ENCODE results near the gene NOL8. TPM values are rescaled to one million over a fixed set of nuclear protein-coding genes. Genes with fewer than 3 reads are reported as not detected.

Gene NOL8
- total and polyA plus RNA-seq, 10 donors = 29.9 to 70.6 (median 39.9) TPM

DNA sequence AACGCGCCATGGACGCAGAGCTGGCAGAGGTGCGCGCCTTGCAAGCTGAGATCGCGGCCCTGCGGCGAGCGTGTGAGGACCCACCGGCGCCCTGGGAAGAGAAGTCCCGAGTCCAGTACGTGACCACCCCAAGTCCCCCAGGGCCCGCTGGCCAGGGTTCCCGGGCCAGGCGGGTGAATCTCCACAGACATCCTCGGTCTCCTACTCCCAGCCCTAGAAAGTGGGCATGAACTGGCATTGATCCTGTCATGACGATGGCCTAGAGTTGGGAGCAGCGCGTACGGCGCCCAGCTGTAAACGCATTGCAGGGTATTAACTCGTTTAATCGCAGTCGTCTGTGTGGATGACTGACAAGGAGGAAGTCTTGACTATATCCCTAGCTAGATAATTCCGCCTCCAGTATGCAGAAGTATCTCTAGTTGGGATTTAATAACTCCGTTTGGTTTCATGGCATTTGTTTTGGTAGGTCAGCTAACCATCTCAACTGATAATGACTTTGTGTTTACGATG is 896 bp upstream of the NOL8 start:
- Histone ChIP-seq H3K9me3 (no peaks in the 10 kb centered on the region), H3K36me3 (peaks cover 0 to 24% (median 22%) of the 10 kb centered on the region in 6 donors), H3K27me3 (replicated peaks in 1 of 7) (no peaks in the 10 kb centered on the region), H3K4me3 (peak overlapping the region; percentile 66 to 98 (median 87)), H3K27ac (peak overlapping the region; percentile 90 to 98 (median 97)), H3K4me1 (peaks cover 14 to 60% (median 29%) of the 10 kb centered on the region in 6 donors)
- no peak for DNase-seq
- no peak for TF ChIP-seq CTCF (IDR thresholded peaks at IDR 0.05 in 8 of 11, conservative IDR thresholded peaks at IDR 0.05 in 3 of 11)
- TF ChIP-seq POLR2A (IDR thresholded peaks at IDR 0.05) = no peak
- TF ChIP-seq POLR2AphosphoS5 (IDR thresholded peaks at IDR 0.05) = no peak
- intact Hi-C loops (cut with DNase I; ENCODE audit: low total_unique reads) = loop anchor here (5.0 kb wide), 1 partner anchor 34 kb away; the partner anchor contains the start of gene IARS1
- WGBS, 5 donors = 1 to 3% (median 2%) methylated on average over 18 to 30 of the region's 30 CpGs

GRCh38 chr9:92324889-92325268 is 271 bp downstream of the NOL8 start:
- H3K4me1 ChIP-seq = peaks cover 14 to 60% (median 29%) of the 10 kb centered on the region in 6 donors
- no peaks in the 10 kb centered on the region for H3K9me3 ChIP-seq
- peak; percentile 89 for DNase-seq
- intact Hi-C loops (cut with DNase I; ENCODE audit: low total_unique reads) = loop anchor here (5.0 kb wide), 1 partner anchor 33 kb away; the partner anchor contains the start of gene IARS1
- H3K27ac ChIP-seq = peak overlapping the region; percentile 90 to 98 (median 97)
- H3K36me3 ChIP-seq = peaks cover 4 to 36% (median 33%) of the 10 kb centered on the region in 6 donors
- H3K27me3 ChIP-seq (replicated peaks in 1 of 7) = no peaks in the 10 kb centered on the region
- peak overlapping the region; percentile 66 to 98 (median 87) for H3K4me3 ChIP-seq
- no peak for TF ChIP-seq CTCF (IDR thresholded peaks at IDR 0.05 in 8 of 11, conservative IDR thresholded peaks at IDR 0.05 in 3 of 11)
- no peak for TF ChIP-seq POLR2AphosphoS5 (IDR thresholded peaks at IDR 0.05)
- no peak for TF ChIP-seq POLR2A (IDR thresholded peaks at IDR 0.05)
- 0 to 1% (median 1%) methylated on average over 12 of the region's 12 CpGs for WGBS, 5 donors

- peak overlapping the region in 7 of 8 donors; percentile 90 to 98 (median 97) for H3K27ac ChIP-seq
- peak overlapping the region; percentile 66 to 98 (median 87) for H3K4me3 ChIP-seq
- WGBS, 5 donors = 5 to 20% (median 13%) methylated on average over 2 of the region's 2 CpGs
- DNase-seq = no peak
- TF ChIP-seq CTCF (IDR thresholded peaks at IDR 0.05 in 8 of 11, conservative IDR thresholded peaks at IDR 0.05 in 3 of 11) = no peak
- TF ChIP-seq POLR2A (IDR thresholded peaks at IDR 0.05) = no peak
- no peak for TF ChIP-seq POLR2AphosphoS5 (IDR thresholded peaks at IDR 0.05)
- peaks cover 5 to 41% (median 37%) of the 10 kb centered on the region in 6 donors for H3K36me3 ChIP-seq
- H3K4me1 ChIP-seq = peaks cover 14 to 60% (median 29%) of the 10 kb centered on the region in 6 donors
- H3K27me3 ChIP-seq (replicated peaks in 1 of 7) = no peaks in the 10 kb centered on the region
- intact Hi-C loops (cut with DNase I; ENCODE audit: low total_unique reads) = no loop called here
- no peaks in the 10 kb centered on the region for H3K9me3 ChIP-seq
Measured at GRCh38 chr9:92324431-92324830, 719 bp downstream of the NOL8 start.

DNA sequence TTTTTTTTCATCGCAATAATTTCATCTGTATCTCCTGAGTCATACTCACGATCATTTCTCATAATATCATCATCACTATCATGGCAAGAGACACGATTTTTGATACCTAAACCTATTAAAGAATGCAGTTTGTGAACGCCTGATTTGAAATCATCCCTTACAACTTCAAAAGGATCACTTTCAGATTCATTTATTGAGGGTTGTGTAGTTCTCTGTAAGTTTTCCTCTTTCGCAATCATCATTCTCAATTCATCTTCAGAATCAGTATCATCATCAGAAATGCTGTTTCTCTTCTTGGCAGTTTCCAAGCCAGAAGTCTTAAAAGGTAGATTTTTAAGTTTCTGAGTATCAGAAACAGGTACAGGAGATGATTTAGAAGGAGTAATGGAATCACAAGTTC is 9.7 kb downstream of the NOL8 start:
- H3K36me3 ChIP-seq = peaks cover 5 to 99% (median 67%) of the 10 kb centered on the region in 6 donors
- 88 to 95% (median 93%) methylated on average over 5 of the region's 5 CpGs for WGBS, 5 donors
- no peak overlapping the region for H3K4me3 ChIP-seq
- H3K27ac ChIP-seq = no peak overlapping the region
- no peaks in the 10 kb centered on the region for H3K27me3 ChIP-seq (replicated peaks in 1 of 7)
- intact Hi-C loops (cut with DNase I; ENCODE audit: low total_unique reads) = no loop called here
- peaks cover 0 to 11% (median 0%) of the 10 kb centered on the region in 6 donors for H3K4me1 ChIP-seq
- no peaks in the 10 kb centered on the region for H3K9me3 ChIP-seq
- no peak for DNase-seq
- no peak for TF ChIP-seq POLR2AphosphoS5 (IDR thresholded peaks at IDR 0.05)
- no peak for TF ChIP-seq CTCF (IDR thresholded peaks at IDR 0.05 in 8 of 11, conservative IDR thresholded peaks at IDR 0.05 in 3 of 11)
- TF ChIP-seq POLR2A (IDR thresholded peaks at IDR 0.05) = no peak
